ENCODE data around the gene ATF2. TPM values are rescaled to one million over a fixed set of nuclear protein-coding genes. Genes with fewer than 3 reads are reported as not detected.
A peak's percentile ranks its signal among the peaks of the same experiment; 100 is the strongest.

ATF2 gene
- total and polyA plus RNA-seq, 9 of the 15 experiments (the other 6 are each of a cell fraction or from before 2014, with no cell fraction given), result 24.2 to 111 (median 45.9) TPM

GRCh38 chr2:175167792-175168563 lies at the start of gene ATF2 (continued):
- TF ChIP-seq, protein P1, sequence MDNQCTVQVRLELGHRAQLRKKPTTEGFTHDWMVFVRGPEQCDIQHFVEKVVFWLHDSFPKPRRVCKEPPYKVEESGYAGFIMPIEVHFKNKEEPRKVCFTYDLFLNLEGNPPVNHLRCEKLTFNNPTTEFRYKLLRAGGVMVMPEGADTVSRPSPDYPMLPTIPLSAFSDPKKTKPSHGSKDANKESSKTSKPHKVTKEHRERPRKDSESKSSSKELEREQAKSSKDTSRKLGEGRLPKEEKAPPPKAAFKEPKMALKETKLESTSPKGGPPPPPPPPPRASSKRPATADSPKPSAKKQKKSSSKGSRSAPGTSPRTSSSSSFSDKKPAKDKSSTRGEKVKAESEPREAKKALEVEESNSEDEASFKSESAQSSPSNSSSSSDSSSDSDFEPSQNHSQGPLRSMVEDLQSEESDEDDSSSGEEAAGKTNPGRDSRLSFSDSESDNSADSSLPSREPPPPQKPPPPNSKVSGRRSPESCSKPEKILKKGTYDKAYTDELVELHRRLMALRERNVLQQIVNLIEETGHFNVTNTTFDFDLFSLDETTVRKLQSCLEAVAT (IDR thresholded peaks at IDR 0.05), result peak; percentile 72 to 91
- TF ChIP-seq MYC (IDR thresholded peaks at IDR 0.05; ENCODE audit: low read depth, low read length) (peak; percentile 6), MYC (CRISPR knock-in tag; IDR thresholded peaks at IDR 0.05; ENCODE audit: borderline replicate concordance, low read depth) (no peak), DMBX1 (CRISPR knock-in tag; IDR thresholded peaks at IDR 0.05; ENCODE audit: borderline replicate concordance) (no peak), TRIM24 (IDR thresholded peaks at IDR 0.05) (peak; percentile 40 to 62; a peak in 3 of 4 replicates), RFX5 (IDR thresholded peaks at IDR 0.05; ENCODE audit: low read depth, low read length) (no peak), ZNF282 (CRISPR knock-in tag; IDR thresholded peaks at IDR 0.05) (no peak), ZNF212 (CRISPR knock-in tag; IDR thresholded peaks at IDR 0.05) (no peak), SIN3B (IDR thresholded peaks at IDR 0.05; ENCODE audit: low read depth) (peak; percentile 56; the same call in 1 of the 2 replicates), ZNF239 (CRISPR knock-in tag; IDR thresholded peaks at IDR 0.05) (no peak), DACH1 (IDR thresholded peaks at IDR 0.05; ENCODE audit: partially characterized antibody) (no peak), NFYB (IDR thresholded peaks at IDR 0.05; ENCODE audit: extremely low read depth, insufficient read length) (no peak), PYGO2 (tag; IDR thresholded peaks at IDR 0.05) (no peak), RBM25 (IDR thresholded peaks at IDR 0.05; ENCODE audit: low read depth, low read length, severe bottlenecking) (peak; percentile 37), BHLHE40 (IDR thresholded peaks at IDR 0.05; ENCODE audit: low read length) (peak; percentile 84), SAP30 (IDR thresholded peaks at IDR 0.05; ENCODE audit: borderline replicate concordance, insufficient read depth, low read depth, low read length, poor library complexity, severe bottlenecking) (peak; percentile 65), NFXL1 (CRISPR knock-in tag; IDR thresholded peaks at IDR 0.05) (no peak), SRSF1 (IDR thresholded peaks at IDR 0.05; ENCODE audit: low read depth, low read length) (no peak), GTF2F1 (IDR thresholded peaks at IDR 0.05; ENCODE audit: low read depth, low read length) (peak; percentile 72; the same call in 1 of the 2 replicates)
- TF ChIP-seq, protein P2, sequence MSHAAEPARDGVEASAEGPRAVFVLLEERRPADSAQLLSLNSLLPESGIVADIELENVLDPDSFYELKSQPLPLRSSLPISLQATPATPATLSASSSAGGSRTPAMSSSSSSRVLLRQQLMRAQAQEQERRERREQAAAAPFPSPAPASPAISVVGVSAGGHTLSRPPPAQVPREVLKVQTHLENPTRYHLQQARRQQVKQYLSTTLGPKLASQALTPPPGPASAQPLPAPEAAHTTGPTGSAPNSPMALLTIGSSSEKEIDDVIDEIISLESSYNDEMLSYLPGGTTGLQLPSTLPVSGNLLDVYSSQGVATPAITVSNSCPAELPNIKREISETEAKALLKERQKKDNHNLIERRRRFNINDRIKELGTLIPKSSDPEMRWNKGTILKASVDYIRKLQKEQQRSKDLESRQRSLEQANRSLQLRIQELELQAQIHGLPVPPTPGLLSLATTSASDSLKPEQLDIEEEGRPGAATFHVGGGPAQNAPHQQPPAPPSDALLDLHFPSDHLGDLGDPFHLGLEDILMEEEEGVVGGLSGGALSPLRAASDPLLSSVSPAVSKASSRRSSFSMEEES (CRISPR knock-in tag; IDR thresholded peaks at IDR 0.05), result peak; percentile 50
- TF ChIP-seq, protein P3, sequence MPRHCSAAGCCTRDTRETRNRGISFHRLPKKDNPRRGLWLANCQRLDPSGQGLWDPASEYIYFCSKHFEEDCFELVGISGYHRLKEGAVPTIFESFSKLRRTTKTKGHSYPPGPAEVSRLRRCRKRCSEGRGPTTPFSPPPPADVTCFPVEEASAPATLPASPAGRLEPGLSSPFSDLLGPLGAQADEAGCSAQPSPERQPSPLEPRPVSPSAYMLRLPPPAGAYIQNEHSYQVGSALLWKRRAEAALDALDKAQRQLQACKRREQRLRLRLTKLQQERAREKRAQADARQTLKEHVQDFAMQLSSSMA (CRISPR knock-in tag; IDR thresholded peaks at IDR 0.05), result 0 out of 2 replicates have a peak, but pooled peaks have one; percentile 69
- TF ChIP-seq, protein P4, sequence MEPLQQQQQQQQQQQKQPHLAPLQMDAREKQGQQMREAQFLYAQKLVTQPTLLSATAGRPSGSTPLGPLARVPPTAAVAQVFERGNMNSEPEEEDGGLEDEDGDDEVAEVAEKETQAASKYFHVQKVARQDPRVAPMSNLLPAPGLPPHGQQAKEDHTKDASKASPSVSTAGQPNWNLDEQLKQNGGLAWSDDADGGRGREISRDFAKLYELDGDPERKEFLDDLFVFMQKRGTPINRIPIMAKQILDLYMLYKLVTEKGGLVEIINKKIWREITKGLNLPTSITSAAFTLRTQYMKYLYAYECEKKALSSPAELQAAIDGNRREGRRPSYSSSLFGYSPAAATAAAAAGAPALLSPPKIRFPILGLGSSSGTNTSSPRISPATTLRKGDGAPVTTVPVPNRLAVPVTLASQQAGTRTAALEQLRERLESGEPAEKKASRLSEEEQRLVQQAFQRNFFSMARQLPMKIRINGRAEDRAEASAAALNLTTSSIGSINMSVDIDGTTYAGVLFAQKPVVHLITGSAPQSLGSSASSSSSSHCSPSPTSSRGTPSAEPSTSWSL (CRISPR knock-in tag; IDR thresholded peaks at IDR 0.05; ENCODE audit: borderline replicate concordance), result no peak
